HepG2 (cell line): ENCODE results near the gene GAL3ST2. TPM values are rescaled to one million over a fixed set of nuclear protein-coding genes. Genes with fewer than 3 reads are reported as not detected.

ENCODE experiments used
- HOXA9 ChIP-seq: sonication (generic); formaldehyde crosslinking; IDR thresholded peaks from 2 replicates; pipeline ENCODE4 v1.8.1; 2022; ENCODE audit warnings: missing genetic modification reagents, mild to moderate bottlenecking, moderate library complexity, borderline replicate concordance
- MAFG ChIP-seq: sonication (generic); formaldehyde crosslinking; IDR thresholded peaks from 2 replicates; pipeline ENCODE4 v1.5.1; 2020; ENCODE audit warnings: mild to moderate bottlenecking, missing genetic modification reagents
- YEATS4 ChIP-seq: sonication (generic); formaldehyde crosslinking; IDR thresholded peaks from 2 replicates; pipeline ENCODE4 v1.4.0; 2020; ENCODE audit warnings: missing genetic modification reagents, borderline replicate concordance
- ZNF280D ChIP-seq: sonication (generic); formaldehyde crosslinking; IDR thresholded peaks from 2 replicates; pipeline ENCODE4 v1.5.1; 2020; ENCODE audit warnings: mild to moderate bottlenecking, missing genetic modification reagents
- ZNF775 ChIP-seq: sonication (generic); formaldehyde crosslinking; IDR thresholded peaks from 2 replicates; pipeline ENCODE4 v1.4.0; 2020; ENCODE audit warnings: missing genetic modification reagents, mild to moderate bottlenecking, moderate library complexity, borderline replicate concordance
- polyA plus RNA-seq, 8 experiments: library from polyadenylated mRNA; depleted of rRNA in 3 of 8; stranded (reverse) in 7 of 8; unstranded in 1 of 8; fragments of >200 nt; fragmentation: Illumina TruSeq in 4 of 8; extraction: Trizol in 4 of 8; gene quantifications; 2 replicates each; pipeline versions ENCODE4 v1.2.1 to v1.2.3, GENCODE V29; 2011 to 2016; ENCODE audit warnings: low read depth in 4 of 8, missing spikeins in 1 of 8, mixed read lengths in 1 of 8; ENCODE audit not compliant: insufficient read depth in 1 of 8
- total RNA-seq, 5 experiments: library from RNA; depleted of rRNA; stranded (reverse); fragments of >200 nt; fragmentation: Illumina TruSeq; extraction: Trizol; gene quantifications; 2 replicates each; pipeline ENCODE4 v1.2.3, GENCODE V29; 2016; ENCODE audit warnings: low read depth in 1 of 5
- TF ChIP-seq, protein P1 (sequence below): sonication (generic); formaldehyde crosslinking; IDR thresholded peaks from 2 replicates; pipeline ENCODE4 v1.4.0; 2020; ENCODE audit warnings: mild to moderate bottlenecking, low read depth, missing genetic modification reagents
- TF ChIP-seq, protein P2 (sequence below): sonication (generic); formaldehyde crosslinking; IDR thresholded peaks from 2 replicates; pipeline ENCODE4 v1.5.0; 2020; ENCODE audit warnings: mild to moderate bottlenecking, missing genetic modification reagents

The GAL3ST2 gene
- total and polyA plus RNA-seq, 2 of the 13 experiments (the other 11 are each of a cell fraction or from before 2014, with no cell fraction given) = 0.17 to 0.20 TPM

DNA sequence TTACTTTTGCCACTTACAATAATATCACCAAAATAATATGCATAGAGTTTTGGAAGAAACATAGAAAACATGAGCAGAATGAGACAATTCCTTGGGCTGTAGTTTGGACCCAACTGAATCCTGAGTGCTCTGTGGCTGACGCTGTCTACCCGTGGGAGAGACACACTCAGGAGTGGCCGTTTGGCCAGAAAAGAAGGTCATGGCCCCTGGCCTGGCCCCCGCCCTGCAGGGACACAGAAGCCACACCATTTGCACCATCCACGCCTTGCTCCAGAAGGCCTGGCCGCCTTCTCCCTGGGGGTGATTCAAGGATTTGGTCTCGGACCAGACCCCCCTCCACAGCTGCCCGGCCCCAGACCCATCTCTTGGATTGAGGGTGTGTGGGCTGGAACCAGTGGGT is 48.6 kb upstream of the GAL3ST2 start (continued):
- TF ChIP-seq, protein P1, sequence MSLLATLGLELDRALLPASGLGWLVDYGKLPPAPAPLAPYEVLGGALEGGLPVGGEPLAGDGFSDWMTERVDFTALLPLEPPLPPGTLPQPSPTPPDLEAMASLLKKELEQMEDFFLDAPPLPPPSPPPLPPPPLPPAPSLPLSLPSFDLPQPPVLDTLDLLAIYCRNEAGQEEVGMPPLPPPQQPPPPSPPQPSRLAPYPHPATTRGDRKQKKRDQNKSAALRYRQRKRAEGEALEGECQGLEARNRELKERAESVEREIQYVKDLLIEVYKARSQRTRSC (CRISPR knock-in tag) = no peak
- TF ChIP-seq, protein P2, sequence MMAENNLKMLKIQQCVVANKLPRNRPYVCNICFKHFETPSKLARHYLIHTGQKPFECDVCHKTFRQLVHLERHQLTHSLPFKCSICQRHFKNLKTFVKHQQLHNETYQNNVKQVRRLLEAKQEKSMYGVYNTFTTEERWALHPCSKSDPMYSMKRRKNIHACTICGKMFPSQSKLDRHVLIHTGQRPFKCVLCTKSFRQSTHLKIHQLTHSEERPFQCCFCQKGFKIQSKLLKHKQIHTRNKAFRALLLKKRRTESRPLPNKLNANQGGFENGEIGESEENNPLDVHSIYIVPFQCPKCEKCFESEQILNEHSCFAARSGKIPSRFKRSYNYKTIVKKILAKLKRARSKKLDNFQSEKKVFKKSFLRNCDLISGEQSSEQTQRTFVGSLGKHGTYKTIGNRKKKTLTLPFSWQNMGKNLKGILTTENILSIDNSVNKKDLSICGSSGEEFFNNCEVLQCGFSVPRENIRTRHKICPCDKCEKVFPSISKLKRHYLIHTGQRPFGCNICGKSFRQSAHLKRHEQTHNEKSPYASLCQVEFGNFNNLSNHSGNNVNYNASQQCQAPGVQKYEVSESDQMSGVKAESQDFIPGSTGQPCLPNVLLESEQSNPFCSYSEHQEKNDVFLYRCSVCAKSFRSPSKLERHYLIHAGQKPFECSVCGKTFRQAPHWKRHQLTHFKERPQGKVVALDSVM = no peak
- TF ChIP-seq MAFG (CRISPR knock-in tag) (no peak), HOXA9 (no peak), YEATS4 (CRISPR knock-in tag) (no peak), ZNF280D (CRISPR knock-in tag) (no peak), ZNF775 (CRISPR knock-in tag) (no peak)
